Suprapubic skin (tissue), 4 donors: ENCODE data around the gene BTN1A1. TPM values are rescaled to one million over a fixed set of nuclear protein-coding genes. Genes with fewer than 3 reads are reported as not detected.

Source experiments
- DNase-seq, 2 donors: peaks; one replicate each; pipeline ENCODE4 v3.0.0-alpha.2; 2019; ENCODE audit warnings: low spot score in 2 of 2
- H3K27ac ChIP-seq: fragments of 200-600 bp; sonication (generic); one replicate; pipeline ENCODE4 v1.5.1; 2019
- H3K27me3 ChIP-seq: fragments of 200-600 bp; sonication (generic); one replicate; pipeline ENCODE4 v1.5.1; 2019
- H3K36me3 ChIP-seq: fragments of 200-600 bp; sonication (generic); one replicate; pipeline ENCODE4 v1.5.1; 2019
- H3K4me1 ChIP-seq: fragments of 200-600 bp; sonication (generic); one replicate; pipeline ENCODE4 v1.5.1; 2019
- H3K4me3 ChIP-seq: fragments of 200-600 bp; sonication (generic); one replicate; pipeline ENCODE4 v1.5.1; 2019; ENCODE audit warnings: mild to moderate bottlenecking
- H3K9me3 ChIP-seq: fragments of 200-600 bp; sonication (generic); one replicate; pipeline ENCODE4 v1.5.1; 2019
- EP300 ChIP-seq: sonication (generic); formaldehyde crosslinking; IDR thresholded peaks from one replicate; pipeline ENCODE4 v1.6.1; 2017; ENCODE audit warnings: antibody characterized with exemption
- POLR2A ChIP-seq, 2 donors: fragments of 450-650 bp; IDR thresholded peaks; one replicate each; pipeline ENCODE4 v1.6.1; 2017; ENCODE audit warnings: antibody characterized with exemption in 2 of 2, mild to moderate bottlenecking in 2 of 2, moderate library complexity in 2 of 2
- POLR2AphosphoS5 ChIP-seq, 3 donors: sonication (generic); formaldehyde crosslinking; IDR thresholded peaks; one replicate each; pipeline ENCODE4 v1.6.1; 2017; ENCODE audit warnings: antibody characterized with exemption in 3 of 3
- WGBS: methylation state at CpG from one replicate; pipeline ENCODE4 v1.1.5; 2018; 5-methylcytosine and 5-hydroxymethylcytosine counted together
- total RNA-seq, 4 donors: library from RNA; depleted of rRNA; stranded (reverse); fragments of >200 nt; gene quantifications; one replicate each; pipeline ENCODE4 v1.1.0, GENCODE V29; 2016
- TF ChIP-seq, protein P1 (sequence below), 2 donors: fragments of 200-600 bp in 1 of 2; fragments of 450-650 bp in 1 of 2; sonication (generic) in 1 of 2; IDR thresholded peaks; one replicate each; pipeline ENCODE4 v1.5.1; 2016 to 2019; ENCODE audit warnings: antibody characterized with exemption in 2 of 2, mild to moderate bottlenecking in 1 of 2, moderate library complexity in 1 of 2

BTN1A1 gene
- total RNA-seq, 4 donors from 2014 or later: not detected

DNA sequence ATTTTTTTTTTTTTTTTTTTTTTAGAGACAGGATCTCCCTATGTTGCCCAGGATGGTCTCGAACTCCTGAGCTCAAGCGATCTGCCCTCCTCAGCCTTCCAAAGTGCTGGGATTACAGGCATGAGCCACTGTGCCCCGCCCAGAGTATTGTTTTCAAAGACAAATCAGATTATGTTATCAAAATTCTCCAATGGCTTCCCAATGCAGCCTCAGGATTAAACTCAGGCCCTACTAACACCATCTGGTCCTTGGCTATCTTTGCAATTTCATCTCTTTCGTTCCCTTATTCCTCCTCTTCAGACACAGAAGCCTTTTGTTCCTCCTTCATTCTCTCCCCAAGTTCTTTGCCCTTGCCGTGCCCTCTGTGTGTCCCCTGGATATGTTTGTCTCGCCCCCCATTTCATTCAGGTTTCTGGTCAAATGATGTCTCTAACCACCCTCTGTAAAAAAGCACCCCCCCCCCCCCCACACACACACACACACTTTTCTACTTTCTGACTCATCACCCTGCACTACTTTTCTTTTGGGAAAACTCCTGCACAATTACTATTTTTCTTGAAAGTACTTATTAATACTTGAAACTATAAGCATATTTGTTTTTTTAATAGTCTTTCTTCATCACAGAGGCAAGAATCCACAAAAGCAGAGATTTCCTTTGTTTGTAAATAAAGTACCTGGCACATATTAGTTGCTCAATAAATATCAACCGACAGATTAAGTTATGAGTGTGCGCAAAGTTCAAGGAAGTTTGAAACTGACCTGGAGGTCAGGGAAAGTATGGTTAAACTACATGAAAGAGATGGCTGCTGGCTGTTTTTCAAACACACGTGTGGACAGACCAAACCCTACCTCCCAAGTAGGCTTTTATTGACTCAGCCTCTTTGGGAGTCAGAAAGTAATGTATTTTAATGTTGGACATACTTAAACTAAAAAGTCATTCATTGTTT is 16.7 kb downstream of the BTN1A1 start:
- Histone ChIP-seq H3K4me1 (peaks cover 8% of the 10 kb centered on the region), H3K9me3 (no peaks in the 10 kb centered on the region), H3K4me3 (no peak overlapping the region), H3K27me3 (no peaks in the 10 kb centered on the region), H3K27ac (no peak overlapping the region), H3K36me3 (no peaks in the 10 kb centered on the region)
- no peak for TF ChIP-seq POLR2A (IDR thresholded peaks at IDR 0.05)
- no peak for TF ChIP-seq EP300
- TF ChIP-seq, protein P1, sequence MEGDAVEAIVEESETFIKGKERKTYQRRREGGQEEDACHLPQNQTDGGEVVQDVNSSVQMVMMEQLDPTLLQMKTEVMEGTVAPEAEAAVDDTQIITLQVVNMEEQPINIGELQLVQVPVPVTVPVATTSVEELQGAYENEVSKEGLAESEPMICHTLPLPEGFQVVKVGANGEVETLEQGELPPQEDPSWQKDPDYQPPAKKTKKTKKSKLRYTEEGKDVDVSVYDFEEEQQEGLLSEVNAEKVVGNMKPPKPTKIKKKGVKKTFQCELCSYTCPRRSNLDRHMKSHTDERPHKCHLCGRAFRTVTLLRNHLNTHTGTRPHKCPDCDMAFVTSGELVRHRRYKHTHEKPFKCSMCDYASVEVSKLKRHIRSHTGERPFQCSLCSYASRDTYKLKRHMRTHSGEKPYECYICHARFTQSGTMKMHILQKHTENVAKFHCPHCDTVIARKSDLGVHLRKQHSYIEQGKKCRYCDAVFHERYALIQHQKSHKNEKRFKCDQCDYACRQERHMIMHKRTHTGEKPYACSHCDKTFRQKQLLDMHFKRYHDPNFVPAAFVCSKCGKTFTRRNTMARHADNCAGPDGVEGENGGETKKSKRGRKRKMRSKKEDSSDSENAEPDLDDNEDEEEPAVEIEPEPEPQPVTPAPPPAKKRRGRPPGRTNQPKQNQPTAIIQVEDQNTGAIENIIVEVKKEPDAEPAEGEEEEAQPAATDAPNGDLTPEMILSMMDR (IDR thresholded peaks at IDR 0.05): no peak
- TF ChIP-seq POLR2AphosphoS5 (IDR thresholded peaks at IDR 0.05): no peak
- no peak for DNase-seq
- WGBS: 75% methylated on average over 9 of the region's 9 CpGs

DNA sequence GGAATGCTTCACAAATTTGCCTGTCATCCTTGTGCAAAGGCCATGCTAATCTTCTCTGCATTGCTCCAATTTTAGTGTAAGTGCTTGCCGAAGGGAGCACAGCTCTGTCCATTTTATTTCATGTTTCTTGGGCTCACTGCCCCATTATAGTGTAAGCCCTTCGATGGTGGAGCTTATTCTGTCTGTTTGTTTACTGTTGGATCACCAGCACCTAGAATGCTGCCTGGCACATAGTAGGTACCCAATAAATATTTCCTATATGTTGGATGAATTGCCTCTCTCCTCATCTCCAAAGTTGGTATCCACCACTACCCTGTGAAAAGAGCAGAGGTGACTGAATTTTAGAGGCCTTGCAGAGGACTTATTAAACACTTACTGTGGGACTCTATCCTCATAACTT is 19.3 kb downstream of the BTN1A1 start:
- H3K9me3 ChIP-seq: no peaks in the 10 kb centered on the region
- H3K27ac ChIP-seq: no peak overlapping the region
- peaks cover 29% of the 10 kb centered on the region for H3K4me1 ChIP-seq
- no peaks in the 10 kb centered on the region for H3K27me3 ChIP-seq
- H3K4me3 ChIP-seq: no peak overlapping the region
- H3K36me3 ChIP-seq: no peaks in the 10 kb centered on the region
- 96% methylated on average over 2 of the region's 2 CpGs for WGBS
- no peak for DNase-seq
- no peak for TF ChIP-seq EP300
- TF ChIP-seq, protein P1 (IDR thresholded peaks at IDR 0.05): no peak
- TF ChIP-seq POLR2A (IDR thresholded peaks at IDR 0.05): no peak
- TF ChIP-seq POLR2AphosphoS5 (IDR thresholded peaks at IDR 0.05): no peak

DNA sequence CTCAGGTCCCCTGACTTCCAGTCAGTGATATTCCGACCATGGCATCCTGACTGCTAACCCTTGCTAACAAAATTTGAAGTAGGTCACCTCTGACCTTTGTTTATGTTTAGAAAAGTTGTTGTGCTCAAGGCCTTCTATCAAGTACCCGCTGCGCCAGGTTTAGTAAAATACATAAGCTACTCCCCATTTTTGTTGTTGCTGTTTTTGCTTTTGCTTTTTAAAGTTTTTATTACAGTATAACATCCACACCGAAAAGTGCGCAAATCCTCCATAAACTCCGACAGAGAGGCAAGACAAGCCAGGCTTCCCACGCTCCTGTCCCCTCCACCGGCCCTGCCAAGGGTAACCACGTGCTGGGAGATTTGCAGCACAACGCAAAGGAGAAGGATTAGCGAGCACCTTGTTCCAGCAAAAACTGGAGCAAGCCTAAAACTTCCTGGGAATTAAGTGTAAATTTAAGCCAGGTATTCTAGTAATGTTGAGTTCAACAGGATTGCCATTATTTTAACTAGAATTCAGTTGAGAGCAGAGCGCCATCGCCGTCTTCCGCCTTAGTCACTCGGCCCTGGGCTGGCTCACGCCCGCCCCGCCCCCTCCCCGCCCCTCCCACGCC is 20.2 kb downstream of the BTN1A1 start:
- H3K9me3 ChIP-seq: no peaks in the 10 kb centered on the region
- H3K4me1 ChIP-seq: peaks cover 29% of the 10 kb centered on the region
- peak; percentile 38 for TF ChIP-seq EP300
- TF ChIP-seq, protein P1 (IDR thresholded peaks at IDR 0.05): no peak
- peak overlapping the region; percentile 66 for H3K4me3 ChIP-seq
- peak in 1 of 2 donors; percentile 77 for DNase-seq
- H3K27ac ChIP-seq: peak overlapping the region; percentile 97
- H3K36me3 ChIP-seq: no peaks in the 10 kb centered on the region
- WGBS: 26% methylated on average over 11 of the region's 21 CpGs
- no peaks in the 10 kb centered on the region for H3K27me3 ChIP-seq

DNA sequence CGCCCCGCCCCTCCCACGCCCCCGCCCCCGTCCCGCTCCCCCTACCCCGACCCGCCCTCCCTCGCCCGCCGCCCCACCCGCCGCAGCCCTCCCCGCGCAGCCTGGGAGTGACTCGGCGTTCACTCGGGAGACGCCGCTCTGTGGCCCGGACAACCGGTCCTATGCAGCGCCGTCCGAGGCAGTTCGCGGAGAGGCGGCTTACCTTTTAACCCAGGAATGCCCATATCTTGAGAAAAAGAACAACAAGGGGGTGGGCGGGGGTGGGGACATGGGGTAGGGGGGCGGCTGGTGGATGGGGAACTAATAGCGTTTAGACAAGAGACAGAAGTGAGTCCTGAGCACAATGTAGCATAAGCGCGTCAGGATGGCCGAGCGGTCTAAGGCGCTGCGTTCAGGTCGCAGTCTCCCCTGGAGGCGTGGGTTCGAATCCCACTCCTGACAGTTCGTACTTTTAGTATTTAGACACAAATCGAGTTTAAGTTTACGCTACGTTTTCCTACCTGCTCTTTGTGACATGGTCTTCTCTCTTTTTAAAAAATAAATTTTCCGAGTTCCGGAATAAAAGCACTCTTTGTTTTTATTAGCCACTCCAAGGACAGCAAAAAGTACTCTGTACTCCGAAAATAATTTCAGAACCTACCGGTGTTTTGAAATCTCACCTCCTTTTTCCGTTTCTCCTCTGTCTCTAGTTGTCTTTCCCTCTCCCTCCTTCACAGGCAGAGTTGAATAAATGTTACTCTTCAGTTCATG is 20.9 kb downstream of the BTN1A1 start:
- Histone ChIP-seq H3K27ac (peak overlapping the region; percentile 97), H3K4me3 (peak overlapping the region; percentile 66), H3K4me1 (peaks cover 29% of the 10 kb centered on the region), H3K36me3 (no peaks in the 10 kb centered on the region), H3K27me3 (no peaks in the 10 kb centered on the region), H3K9me3 (no peaks in the 10 kb centered on the region)
- TF ChIP-seq POLR2A (IDR thresholded peaks at IDR 0.05) (no peak), POLR2AphosphoS5 (IDR thresholded peaks at IDR 0.05) (peak in 1 of 3 donors; percentile 45)
- TF ChIP-seq, protein P1 (IDR thresholded peaks at IDR 0.05): no peak
- WGBS: under 1% methylated on average over 38 of the region's 49 CpGs
- DNase-seq: peak; percentile 91 to 94
